ENCODE measurements around the gene ARHGEF6. TPM values are rescaled to one million over a fixed set of nuclear protein-coding genes. Genes with fewer than 3 reads are reported as not detected.

Gene ARHGEF6
- total RNA-seq, 2 donors from 2014 or later: 2.7 to 5.7 TPM

DNA sequence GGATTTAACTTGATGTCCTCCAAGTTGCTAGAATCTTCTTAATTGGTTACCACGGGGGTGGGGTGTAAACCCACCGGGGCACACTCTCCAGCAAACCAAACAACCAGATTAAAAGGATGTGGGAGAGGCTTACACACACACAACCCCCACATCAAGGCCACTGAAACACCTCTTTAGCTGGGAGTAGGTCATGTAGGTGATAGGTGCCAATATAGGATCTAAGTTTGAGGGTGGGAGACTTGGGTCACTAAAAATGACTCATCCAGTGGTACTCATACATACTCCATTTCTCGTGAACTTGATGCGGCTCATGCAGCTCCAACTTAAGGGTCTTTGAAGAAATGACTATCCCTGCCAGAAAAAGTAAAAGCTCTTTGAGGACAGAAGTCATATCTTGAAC lies 153.3 kb downstream of the ARHGEF6 start:
- H3K27ac ChIP-seq: no peak overlapping the region
- DNase-seq: no peak
- H3K4me3 ChIP-seq: no peak overlapping the region
- TF ChIP-seq, protein P1, sequence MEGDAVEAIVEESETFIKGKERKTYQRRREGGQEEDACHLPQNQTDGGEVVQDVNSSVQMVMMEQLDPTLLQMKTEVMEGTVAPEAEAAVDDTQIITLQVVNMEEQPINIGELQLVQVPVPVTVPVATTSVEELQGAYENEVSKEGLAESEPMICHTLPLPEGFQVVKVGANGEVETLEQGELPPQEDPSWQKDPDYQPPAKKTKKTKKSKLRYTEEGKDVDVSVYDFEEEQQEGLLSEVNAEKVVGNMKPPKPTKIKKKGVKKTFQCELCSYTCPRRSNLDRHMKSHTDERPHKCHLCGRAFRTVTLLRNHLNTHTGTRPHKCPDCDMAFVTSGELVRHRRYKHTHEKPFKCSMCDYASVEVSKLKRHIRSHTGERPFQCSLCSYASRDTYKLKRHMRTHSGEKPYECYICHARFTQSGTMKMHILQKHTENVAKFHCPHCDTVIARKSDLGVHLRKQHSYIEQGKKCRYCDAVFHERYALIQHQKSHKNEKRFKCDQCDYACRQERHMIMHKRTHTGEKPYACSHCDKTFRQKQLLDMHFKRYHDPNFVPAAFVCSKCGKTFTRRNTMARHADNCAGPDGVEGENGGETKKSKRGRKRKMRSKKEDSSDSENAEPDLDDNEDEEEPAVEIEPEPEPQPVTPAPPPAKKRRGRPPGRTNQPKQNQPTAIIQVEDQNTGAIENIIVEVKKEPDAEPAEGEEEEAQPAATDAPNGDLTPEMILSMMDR (IDR thresholded peaks at IDR 0.05): no peak
- H3K36me3 ChIP-seq: no peaks in the 10 kb centered on the region
- no peaks in the 10 kb centered on the region for H3K4me1 ChIP-seq
- H3K9ac ChIP-seq (ENCODE audit: low read depth in 2 of 2, low read length in 2 of 2): no peak overlapping the region
- intact Hi-C loops (cut with DNase I): no loop called here
- H3K27me3 ChIP-seq: no peaks in the 10 kb centered on the region
- H3K9me3 ChIP-seq: no peaks in the 10 kb centered on the region

GRCh38 chrX:136626891-136627290 lies 153.8 kb downstream of the ARHGEF6 start:
- no peaks in the 10 kb centered on the region for H3K9me3 ChIP-seq
- TF ChIP-seq, protein P1 (IDR thresholded peaks at IDR 0.05): no peak
- no peaks in the 10 kb centered on the region for H3K4me1 ChIP-seq
- H3K27me3 ChIP-seq: no peaks in the 10 kb centered on the region
- intact Hi-C loops (cut with DNase I): no loop called here
- H3K9ac ChIP-seq (ENCODE audit: low read depth in 2 of 2, low read length in 2 of 2): no peak overlapping the region
- H3K36me3 ChIP-seq: no peaks in the 10 kb centered on the region
- no peak overlapping the region for H3K4me3 ChIP-seq
- DNase-seq: no peak
- no peak overlapping the region for H3K27ac ChIP-seq

- no peaks in the 10 kb centered on the region for H3K9me3 ChIP-seq
- DNase-seq: no peak
- no peak overlapping the region for H3K9ac ChIP-seq (ENCODE audit: low read depth in 2 of 2, low read length in 2 of 2)
- TF ChIP-seq, protein P1 (IDR thresholded peaks at IDR 0.05): no peak
- intact Hi-C loops (cut with DNase I): no loop called here
- H3K27me3 ChIP-seq: no peaks in the 10 kb centered on the region
- no peak overlapping the region for H3K4me3 ChIP-seq
- H3K27ac ChIP-seq: no peak overlapping the region
- H3K36me3 ChIP-seq: no peaks in the 10 kb centered on the region
- H3K4me1 ChIP-seq: no peaks in the 10 kb centered on the region
These were observed 154.5 kb downstream of the ARHGEF6 start for GRCh38 chrX:136626237-136626636.

DNA sequence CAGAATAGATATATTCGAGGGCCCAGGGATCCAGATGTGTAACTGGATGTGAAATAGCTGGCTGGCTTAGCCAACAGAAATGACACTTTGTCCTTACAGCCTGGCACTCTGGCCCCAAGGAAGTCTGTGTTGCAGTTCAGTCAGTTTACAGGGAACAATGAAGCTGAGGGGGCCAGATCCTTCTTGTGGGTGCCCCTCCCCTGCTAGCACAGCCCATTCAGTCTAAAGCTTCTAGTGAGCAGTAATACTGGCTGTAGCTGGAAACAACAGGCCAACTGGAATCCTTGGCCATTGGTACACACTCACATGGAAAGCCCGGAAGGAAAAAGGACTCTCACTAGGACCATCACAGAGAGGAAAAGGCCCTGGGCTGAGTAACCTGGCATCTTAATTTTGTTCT lies 155.5 kb downstream of the ARHGEF6 start:
- Histone ChIP-seq H3K27ac (no peak overlapping the region), H3K9me3 (no peaks in the 10 kb centered on the region), H3K9ac (ENCODE audit: low read depth in 2 of 2, low read length in 2 of 2) (no peak overlapping the region), H3K27me3 (no peaks in the 10 kb centered on the region), H3K4me1 (no peaks in the 10 kb centered on the region), H3K4me3 (no peak overlapping the region), H3K36me3 (no peaks in the 10 kb centered on the region)
- no peak for DNase-seq
- intact Hi-C loops (cut with DNase I): no loop called here
- TF ChIP-seq, protein P1 (IDR thresholded peaks at IDR 0.05): no peak

GRCh38 chrX:136623396-136623795 lies 157.3 kb downstream of the ARHGEF6 start:
- Histone ChIP-seq H3K9me3 (no peaks in the 10 kb centered on the region), H3K36me3 (no peaks in the 10 kb centered on the region), H3K4me3 (no peak overlapping the region), H3K27me3 (no peaks in the 10 kb centered on the region), H3K9ac (ENCODE audit: low read depth in 2 of 2, low read length in 2 of 2) (no peak overlapping the region), H3K27ac (no peak overlapping the region), H3K4me1 (no peaks in the 10 kb centered on the region)
- intact Hi-C loops (cut with DNase I): no loop called here
- TF ChIP-seq, protein P1 (IDR thresholded peaks at IDR 0.05): no peak
- no peak for DNase-seq

GRCh38 chrX:136622568-136622967 lies 158.2 kb downstream of the ARHGEF6 start:
- H3K27ac ChIP-seq: no peak overlapping the region
- intact Hi-C loops (cut with DNase I): no loop called here
- DNase-seq: no peak

More at GRCh38 chrX:136622568-136622967, 158.2 kb downstream of the ARHGEF6 start:
- Histone ChIP-seq H3K4me1 (no peaks in the 10 kb centered on the region), H3K36me3 (no peaks in the 10 kb centered on the region), H3K9ac (ENCODE audit: low read depth in 2 of 2, low read length in 2 of 2) (no peak overlapping the region), H3K4me3 (no peak overlapping the region), H3K27me3 (no peaks in the 10 kb centered on the region), H3K9me3 (no peaks in the 10 kb centered on the region)
- TF ChIP-seq, protein P1 (IDR thresholded peaks at IDR 0.05): no peak

Measured in colonic mucosa (tissue), 4 donors.